ENCODE data around the gene KRTAP2-1.
"Not testable (repeated sequence)": the region's sequence is repeated elsewhere in the genome, so short reads cannot be mapped to it uniquely, and the experiment has no call there.

Gene KRTAP2-1

DNA sequence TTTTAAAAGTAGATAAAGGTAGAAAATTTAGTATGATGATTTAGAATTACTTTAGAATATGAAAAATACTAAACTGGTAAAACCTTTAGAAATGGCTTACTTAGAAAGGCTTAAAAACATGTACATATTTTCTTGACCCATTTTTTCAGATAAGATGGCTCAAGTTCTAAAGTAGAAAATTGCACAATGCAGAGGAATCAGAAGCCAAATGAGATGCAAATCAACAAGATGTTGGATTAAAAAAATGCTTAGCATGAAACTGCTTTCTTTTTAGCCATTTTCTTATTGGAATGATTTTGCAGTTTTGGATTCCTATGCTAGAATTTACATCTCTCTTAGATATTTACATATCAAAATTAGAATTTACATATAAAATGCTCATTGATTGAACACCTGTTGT is 36.7 kb downstream of the KRTAP2-1 start:
- no peak for FAIRE-seq

DNA sequence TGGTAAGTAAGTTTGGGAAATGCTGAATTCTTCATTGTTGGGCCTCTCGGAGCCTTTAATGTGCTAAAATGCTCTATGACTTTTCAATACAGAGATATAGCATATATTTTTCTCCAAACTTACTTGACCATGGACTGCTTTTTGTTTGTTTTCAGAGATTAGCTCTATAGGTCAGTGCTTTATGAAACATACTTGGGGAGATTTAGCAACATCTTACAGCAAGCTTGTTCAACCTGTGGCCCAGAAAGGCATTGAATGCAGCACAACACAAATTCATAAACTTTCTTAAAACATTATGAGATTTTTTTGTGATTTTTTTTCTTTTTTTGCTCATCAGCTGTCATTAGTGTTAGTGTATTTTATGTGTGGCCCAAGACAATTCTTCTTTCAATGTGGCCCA is 37.2 kb downstream of the KRTAP2-1 start:
- FAIRE-seq = no peak

DNA sequence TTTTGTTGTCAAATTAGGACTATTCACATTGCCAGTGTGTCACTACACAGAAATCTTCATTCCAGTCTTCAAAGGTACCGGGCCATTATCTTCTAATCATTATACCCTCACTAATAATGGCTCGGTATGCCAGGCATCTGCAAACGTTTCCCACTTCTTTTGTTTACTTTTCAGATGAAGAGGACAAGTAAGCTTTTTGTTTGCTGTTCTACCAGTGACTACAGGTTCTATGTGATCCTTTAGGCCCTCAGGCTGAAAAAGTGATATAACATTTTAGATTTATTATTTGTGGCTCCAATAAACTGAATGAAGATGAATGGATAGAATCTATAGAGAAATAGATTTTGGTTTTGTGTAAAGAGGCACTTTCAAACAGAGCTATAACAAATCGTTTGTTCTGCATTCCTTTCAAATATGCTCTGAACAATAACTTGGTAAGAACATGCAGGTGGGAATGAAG is 37.8 kb downstream of the KRTAP2-1 start:
- FAIRE-seq = no peak

DNA sequence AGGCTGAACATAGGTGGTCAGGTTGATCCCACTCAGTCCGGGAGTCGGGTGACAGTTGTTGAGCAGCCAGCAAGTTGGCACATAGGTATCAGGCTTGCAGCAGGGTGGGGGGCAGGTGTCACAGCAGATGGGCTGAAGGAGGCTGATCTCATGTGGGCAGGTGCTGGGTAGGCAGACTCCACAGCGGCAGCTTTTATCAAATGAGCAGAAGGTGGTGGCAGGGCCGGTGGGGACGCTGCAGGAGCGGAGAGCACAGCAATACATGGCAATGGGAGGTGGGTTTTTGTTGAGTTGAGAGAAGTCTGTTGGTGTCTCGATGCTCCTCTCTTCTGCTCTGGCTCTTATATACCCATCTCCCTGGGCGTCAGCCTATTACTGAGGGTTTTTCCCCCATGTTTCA is 38.3 kb downstream of the KRTAP2-1 start, which contains the start of gene KRTAP3-1:
Gene KRTAP3-1 (minus strand): TSS at position 318 of the 400 bp plus-strand sequence. CDS start 54 bp downstream, at position 264.
- FAIRE-seq = no peak

DNA sequence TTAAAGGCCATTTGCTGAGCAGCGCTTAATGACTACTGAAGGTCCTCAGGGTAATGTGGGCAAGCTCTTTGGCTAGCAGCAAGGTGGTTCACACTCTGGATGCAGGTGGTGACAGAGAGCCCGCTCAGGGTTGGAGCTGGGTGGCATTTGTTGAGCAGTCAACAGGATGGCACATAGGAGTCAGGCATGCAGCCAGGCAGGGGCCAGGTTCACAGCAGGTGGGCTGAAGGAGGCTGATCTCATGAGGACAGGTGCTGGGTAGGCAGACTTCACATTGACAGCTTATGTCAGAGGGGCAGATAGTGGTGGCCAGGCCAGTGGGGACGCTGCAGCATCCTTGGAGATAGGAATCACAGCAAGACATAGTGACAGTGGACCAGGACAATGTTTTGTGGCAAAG is 42.7 kb downstream of the KRTAP2-1 start:
- FAIRE-seq = no peak

DNA sequence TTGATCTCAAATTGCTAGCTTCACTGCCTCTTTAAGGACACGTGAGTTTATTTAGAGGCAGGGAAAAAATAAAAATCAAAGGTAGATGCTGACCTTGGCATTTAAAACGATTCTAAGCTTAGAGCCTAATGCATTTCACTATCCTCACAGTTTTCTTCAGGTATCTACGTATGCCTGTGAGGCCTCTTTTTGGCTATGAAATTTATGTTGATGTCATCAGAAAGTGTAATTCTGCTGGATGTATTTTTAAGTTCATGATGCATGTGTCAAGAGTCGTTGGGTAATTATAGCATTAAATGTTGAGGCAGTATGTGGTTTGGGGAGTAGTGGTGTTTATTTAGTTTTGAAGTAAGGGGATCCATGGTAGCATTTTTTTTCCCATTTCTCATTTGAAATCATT is 43.2 kb downstream of the KRTAP2-1 start:
- FAIRE-seq = no peak

DNA sequence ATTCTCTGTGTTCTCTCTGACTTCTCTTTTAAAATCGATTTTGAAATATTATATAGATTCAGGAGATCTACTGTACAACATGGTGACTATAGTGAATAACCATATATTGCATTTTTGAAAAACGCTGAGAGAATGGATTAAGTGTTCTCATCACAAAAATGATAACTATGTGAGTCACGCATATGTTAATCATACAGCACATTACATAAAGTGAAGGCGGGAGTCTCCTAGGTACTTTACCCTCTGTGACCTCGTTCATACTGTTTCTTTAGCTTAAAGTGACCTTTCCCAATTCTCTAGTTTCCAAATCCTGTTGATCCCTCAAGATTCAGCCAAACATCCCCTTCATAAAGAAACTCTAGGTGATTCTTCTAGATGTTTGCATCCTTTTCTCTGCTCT is 44.3 kb downstream of the KRTAP2-1 start:
- no peak for FAIRE-seq

DNA sequence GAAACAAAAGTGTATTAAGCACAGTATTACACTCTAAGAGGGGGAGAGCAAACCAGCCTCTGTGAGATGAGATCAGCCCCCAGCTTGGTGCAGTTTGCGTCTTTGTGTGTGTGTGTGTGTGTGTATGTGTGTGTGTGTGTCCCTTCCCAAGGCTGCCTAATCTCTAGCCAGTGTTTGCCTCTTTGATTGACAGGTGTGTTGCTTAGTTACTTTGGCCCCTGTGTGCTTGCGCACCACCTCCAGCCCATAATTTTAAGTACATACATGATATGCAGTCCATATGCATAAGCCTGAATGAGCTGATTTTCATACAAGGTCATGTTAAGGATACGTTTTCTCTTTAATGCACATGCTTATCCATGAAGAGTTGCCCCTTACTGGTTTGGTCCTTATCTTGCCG is 45.3 kb downstream of the KRTAP2-1 start:
- no peak for FAIRE-seq

DNA sequence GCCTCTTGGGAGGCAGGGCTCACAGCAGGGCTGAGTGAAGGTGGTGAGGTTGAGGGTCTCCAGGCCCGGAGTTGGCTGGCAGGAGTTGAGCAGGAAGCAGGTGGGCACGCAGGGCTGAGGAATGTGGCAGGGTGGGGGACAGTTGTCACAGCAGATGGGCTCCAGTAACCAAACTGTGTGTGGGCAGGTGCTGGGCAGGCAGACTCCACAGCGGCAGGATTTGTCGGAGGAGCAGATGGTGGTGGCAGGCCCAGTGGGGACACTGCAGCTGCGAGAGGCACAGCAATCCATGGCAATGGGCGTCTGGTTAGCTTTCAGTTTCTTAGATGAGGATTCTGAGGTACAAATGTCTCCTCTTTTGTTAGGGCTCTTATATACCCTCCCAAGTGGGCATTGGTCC is 47.6 kb downstream of the KRTAP2-1 start, which contains the start of gene KRTAP3-2:
Gene KRTAP3-2 (minus strand): TSS at position 344 of the 400 bp plus-strand sequence. CDS start 53 bp downstream, at position 291.
- FAIRE-seq = not testable (repeated sequence)

DNA sequence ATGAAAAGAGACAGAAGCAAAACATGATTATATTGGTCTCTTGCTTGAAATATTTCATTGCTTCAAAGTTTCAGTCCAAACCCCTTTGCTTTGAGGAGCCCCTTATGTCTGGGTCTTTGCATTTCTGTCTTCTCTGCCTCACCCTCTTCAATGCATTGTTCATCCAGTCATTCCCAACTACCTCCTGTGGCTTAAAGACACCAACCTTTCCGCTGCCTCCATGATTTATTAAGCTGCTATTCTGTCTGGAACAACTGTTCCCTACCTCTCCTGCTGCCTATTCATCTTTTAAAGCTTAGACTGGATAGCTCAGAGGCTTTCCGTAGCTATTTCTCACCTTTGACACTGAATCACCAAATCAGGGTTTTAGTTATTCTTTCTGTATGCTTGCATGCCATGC is 49.8 kb downstream of the KRTAP2-1 start:
- no peak for FAIRE-seq

DNA sequence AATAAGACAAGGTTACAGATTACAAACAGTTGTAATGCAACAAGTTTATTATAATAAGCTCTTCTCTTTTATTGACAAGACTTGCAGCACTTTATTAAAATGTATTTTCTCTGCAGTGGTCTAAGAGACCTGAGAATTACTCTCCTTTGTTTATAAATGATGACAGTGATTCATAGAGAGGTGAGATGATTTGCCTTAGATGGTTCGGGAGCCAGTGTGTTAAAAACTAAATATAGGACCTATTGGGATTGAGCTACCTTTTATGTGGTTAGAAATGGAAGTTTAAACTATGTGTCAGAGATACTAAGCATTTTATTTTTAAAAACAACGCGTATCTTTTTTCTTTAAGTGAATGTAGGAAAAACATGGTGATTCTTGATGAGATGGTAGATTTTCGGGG is 50.3 kb downstream of the KRTAP2-1 start:
- FAIRE-seq = no peak
